ENCODE results near the gene ABCB8. TPM values are rescaled to one million over a fixed set of nuclear protein-coding genes. Genes with fewer than 3 reads are reported as not detected.
A peak's percentile ranks its signal among the peaks of the same experiment; 100 is the strongest.
"Not testable (repeated sequence)": the region's sequence is repeated elsewhere in the genome, so short reads cannot be mapped to it uniquely, and the experiment has no call there.

ABCB8 gene
- total RNA-seq, 1 experiment from 2014 or later = 97.8 TPM

- DNase-seq (ENCODE audit: low spot score) = no peak
Measured at GRCh38 chr7:151034312-151035025, 6.2 kb downstream of the ABCB8 start.

DNA sequence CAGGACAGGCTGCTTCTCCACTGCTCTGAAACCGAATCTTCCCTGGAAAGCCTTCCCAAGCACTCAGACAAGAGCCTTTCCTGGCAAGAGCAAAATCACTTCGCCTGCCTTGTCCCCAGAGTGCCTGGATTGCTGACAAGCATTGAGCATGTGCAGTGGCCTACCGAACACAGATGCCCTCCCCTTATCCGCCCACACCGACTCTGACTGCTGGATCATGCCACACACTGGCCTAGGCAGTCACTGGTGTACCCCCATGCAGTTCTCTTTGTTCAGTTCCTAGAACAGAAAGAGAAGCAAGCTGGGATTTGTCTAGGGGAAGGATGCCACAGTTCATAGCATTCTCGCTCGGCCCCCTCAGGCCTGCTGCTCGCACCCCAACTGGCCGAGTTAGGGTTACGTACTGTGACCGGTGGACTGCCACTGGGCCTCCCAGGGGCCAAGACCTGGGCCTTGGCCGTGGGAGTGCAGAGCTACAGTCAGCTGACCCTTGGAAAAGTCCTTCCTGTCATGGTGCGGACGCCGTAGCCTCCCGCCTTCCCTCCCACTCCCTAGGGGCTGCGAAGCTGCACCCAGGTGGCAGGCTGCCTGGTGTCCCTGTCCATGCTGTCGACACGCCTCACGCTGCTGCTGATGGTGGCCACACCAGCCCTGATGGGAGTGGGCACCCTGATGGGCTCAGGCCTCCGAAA lies 6.9 kb downstream of the ABCB8 start:
- DNase-seq (ENCODE audit: low spot score) = no peak

DNA sequence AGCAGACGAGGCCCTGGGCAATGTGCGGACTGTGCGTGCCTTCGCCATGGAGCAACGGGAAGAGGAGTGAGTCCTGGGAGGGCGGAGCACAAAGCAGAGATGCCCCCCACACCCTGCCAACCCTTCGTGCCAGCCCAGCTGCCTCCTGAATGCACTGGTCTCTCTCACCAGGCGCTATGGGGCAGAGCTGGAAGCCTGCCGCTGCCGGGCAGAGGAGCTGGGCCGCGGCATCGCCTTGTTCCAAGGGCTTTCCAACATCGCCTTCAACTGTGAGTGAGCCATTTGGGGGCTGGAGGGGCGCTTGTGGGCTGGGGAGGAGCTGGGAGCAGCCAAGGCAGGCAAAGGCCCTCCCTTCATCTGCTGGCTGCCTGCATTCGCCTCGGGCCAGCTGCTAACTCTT lies 7.7 kb downstream of the ABCB8 start:
- no peak for DNase-seq (ENCODE audit: low spot score)

GRCh38 chr7:151038951-151039849 lies 10.9 kb downstream of the ABCB8 start:
- DNase-seq (ENCODE audit: low spot score) = peak; percentile 95

- no peak for DNase-seq (ENCODE audit: low spot score)
Measured at GRCh38 chr7:151039850-151040548, 11.7 kb downstream of the ABCB8 start.

DNA sequence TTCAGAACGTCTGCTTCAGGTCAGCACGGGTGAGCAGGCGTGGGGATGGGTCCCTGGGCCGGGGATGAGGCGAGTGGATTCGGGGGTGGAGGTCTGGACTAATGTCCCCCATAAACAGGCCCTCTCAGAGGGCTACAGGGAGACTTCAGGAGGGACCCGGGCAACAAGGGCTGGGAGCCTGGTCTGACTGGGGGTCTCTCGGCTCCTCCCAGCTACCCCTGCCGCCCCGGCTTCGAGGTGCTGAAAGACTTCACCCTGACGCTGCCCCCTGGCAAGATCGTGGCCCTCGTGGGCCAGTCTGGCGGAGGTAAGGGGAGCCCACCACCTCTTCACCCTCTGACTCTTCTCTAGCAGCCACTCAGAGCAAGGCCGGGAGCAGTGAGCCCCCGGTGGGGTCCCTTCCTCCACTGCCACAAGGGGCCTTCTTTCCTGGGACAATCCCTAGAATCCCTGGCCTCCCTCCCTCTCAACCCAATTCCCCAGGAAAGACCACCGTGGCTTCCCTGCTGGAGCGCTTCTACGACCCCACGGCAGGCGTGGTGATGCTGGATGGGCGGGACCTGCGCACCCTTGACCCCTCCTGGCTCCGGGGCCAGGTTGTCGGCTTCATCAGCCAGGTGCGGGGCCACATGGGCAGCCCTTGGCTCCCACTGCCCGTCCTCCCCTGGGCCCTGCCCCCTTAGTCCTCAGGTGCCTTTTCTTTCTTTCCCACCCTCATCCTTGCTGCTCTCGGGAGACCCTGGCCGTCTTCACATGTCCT lies 12.5 kb downstream of the ABCB8 start:
- no peak for DNase-seq (ENCODE audit: low spot score)

DNA sequence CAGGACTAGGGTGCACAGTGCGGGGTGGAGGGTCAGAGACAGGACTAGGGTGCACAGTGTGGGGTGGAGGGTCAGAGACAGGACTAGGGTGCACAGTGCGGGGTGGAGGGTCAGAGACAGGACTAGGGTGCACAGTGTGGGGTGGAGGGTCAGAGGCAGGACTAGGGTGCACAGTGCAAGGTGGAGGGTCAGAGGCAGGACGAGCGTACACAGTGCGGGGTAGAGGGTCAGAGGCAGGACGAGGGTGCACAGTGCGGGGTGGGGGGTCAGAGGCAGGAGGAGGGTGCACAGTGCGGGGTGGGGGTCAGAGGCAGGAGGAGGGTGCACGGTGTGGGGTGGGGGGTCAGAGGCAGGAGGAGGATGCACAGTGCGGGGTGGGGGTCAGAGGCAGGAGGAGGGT lies 15.2 kb downstream of the ABCB8 start:
- DNase-seq (ENCODE audit: low spot score) = not testable (repeated sequence)

DNA sequence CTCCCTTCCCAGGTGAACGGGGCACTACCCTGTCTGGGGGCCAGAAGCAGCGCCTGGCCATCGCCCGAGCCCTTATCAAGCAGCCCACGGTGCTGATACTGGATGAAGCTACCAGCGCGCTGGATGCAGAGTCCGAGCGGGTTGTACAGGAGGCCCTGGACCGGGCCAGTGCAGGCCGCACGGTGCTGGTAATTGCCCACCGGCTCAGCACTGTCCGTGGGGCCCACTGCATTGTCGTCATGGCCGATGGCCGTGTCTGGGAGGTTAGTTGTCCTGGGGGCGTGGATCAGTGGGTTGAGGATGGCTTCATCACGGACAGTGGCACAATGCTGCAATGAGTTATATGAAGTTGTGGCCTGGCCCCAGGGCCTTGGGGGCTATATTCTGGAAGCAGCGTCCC lies 15.7 kb downstream of the ABCB8 start:
- no peak for DNase-seq (ENCODE audit: low spot score)

DNA sequence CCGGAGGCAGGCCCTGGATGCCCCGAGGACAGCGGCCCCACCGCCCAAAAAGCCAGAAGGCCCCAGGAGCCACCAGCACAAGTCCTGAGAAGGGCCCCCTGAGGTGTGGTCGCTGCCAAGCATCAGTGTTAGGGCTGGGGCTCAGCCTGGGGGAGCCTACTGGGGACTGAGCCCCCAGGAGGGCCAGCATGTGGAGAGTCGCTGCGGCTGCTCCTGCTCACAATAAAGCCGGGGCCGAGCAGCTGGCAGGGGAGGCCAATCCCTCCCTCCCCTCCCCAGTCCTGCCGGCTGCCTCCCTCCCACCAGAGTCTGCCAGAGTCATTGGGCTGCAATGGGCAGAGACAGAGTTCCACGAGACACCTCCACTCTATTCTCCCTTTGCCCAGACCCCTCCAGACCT lies 17.0 kb downstream of the ABCB8 start:
- no peak for DNase-seq (ENCODE audit: low spot score)

DNA sequence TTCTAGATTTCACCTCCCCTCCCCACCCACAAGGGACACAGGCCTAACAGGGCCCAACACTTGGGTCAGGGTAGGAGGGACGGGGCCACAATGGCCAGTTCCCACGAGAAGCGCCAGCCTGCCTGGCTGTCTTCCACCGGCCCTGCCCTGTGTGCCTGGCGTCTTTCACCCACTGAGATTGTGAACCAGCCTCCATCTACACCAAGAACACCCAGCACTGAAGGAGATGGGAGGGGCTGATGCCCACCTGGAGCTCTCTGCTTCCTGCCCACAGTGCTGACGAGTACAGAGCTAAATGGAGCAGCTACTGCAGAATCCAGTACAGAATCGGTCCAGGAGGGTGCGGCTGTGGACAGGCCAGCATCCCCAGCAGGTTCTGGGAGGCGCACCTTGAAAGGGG lies 17.7 kb downstream of the ABCB8 start:
- no peak for DNase-seq (ENCODE audit: low spot score)

DNA sequence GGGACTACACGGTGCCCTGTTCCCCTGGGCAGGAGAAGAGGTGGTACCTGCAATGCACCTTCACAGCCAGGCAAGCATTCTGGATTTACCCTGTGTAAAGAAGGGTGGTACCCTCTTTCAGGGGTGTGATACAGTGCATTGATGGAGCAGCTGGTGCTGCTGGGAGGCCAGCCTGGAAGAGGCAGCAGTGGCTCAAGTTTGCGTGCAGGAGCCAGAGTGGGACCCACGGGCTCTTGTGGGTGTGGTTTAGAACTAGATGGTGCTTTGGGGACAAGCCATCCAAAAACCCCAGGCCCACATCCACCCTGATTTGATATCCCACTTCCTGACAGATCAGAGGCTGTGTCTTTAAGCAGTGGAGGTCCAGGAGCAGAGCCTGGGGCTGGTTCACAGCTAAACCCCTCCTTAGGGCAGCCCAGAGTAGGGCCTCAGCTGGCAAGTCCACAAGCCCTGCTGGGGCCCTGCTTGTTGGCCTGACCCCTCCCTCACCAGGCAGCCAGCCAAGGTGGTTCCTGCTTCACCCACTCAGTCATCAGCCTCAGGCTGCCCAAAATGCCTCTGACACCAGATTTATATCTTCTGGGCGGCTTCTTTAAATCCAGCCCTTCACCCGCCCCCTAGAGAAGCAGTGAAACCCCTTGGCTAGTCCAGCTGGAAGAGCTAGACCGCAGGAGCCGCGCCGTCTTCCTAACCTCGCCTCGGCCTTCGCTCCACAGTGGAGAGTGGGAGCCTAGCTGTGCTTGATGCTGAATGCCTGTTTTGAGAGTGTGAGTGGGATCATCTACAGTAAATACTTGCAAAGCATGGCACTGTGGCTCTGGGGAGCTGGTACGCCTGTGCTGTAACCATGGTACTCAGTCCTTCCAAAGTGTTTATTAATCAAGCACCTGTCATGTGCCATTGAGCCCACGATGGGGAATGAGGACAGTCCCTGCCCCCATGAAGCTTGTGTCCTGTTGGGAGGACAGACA lies 18.6 kb downstream of the ABCB8 start:
- peak; percentile 60 for DNase-seq (ENCODE audit: low spot score)

- no peak for DNase-seq (ENCODE audit: low spot score)
Measured at GRCh38 chr7:151047976-151048815, 19.9 kb downstream of the ABCB8 start, which contains the start of gene ASIC3. Gene ASIC3, plus strand, starts transcription at chr7:151048531. Its CDS starts 355 bp downstream, at chr7:151048886.

DNA sequence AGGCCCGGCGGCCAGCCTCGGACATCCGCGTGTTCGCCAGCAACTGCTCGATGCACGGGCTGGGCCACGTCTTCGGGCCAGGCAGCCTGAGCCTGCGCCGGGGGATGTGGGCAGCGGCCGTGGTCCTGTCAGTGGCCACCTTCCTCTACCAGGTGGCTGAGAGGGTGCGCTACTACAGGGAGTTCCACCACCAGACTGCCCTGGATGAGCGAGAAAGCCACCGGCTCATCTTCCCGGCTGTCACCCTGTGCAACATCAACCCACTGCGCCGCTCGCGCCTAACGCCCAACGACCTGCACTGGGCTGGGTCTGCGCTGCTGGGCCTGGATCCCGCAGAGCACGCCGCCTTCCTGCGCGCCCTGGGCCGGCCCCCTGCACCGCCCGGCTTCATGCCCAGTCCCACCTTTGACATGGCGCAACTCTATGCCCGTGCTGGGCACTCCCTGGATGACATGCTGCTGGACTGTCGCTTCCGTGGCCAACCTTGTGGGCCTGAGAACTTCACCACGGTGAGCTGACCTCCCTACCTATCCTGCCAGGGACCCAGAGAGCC lies 20.7 kb downstream of the ABCB8 start:
- no peak for DNase-seq (ENCODE audit: low spot score)

GRCh38 chr7:151051108-151051507 lies 22.9 kb downstream of the ABCB8 start:
- no peak for DNase-seq (ENCODE audit: low spot score)

- DNase-seq (ENCODE audit: low spot score) = no peak
Measured at GRCh38 chr7:151053096-151053495, 24.8 kb downstream of the ABCB8 start.

DNA sequence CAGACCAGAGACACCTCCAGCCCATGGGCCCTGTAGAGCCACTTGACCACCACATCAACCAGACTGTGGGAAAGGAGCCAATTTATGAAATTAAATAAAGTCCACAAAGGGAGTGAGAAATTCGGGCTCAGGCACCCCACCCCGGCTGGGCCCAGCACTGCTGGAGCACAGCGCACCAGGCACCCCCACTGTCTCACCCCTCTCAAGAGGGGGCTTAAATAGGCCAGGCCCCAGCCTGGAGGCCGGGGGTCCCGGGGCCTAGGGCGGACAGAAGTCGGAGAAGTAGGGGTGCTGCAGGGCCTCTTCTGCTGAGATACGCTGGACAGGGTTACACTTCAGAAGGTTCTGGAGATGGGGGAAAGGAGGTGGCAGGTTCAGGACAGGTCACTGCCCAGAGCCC lies 25.5 kb downstream of the ABCB8 start:
- DNase-seq (ENCODE audit: low spot score) = no peak

GRCh38 chr7:151056283-151056665 lies 28.0 kb downstream of the ABCB8 start:
- DNase-seq (ENCODE audit: low spot score) = no peak

Measured in HT-29 (cell line).